A673 (cell line): ENCODE results near the gene SVOPL. TPM values are rescaled to one million over a fixed set of nuclear protein-coding genes. Genes with fewer than 3 reads are reported as not detected.

Experiments used
- BruUV-seq: library from RNA; stranded (reverse); fragments of 400-500 nt; replicated peaks from 2 replicates; lab custom pipeline; 2021; lab: Mats Ljungman, UMichigan
- CTCF ChIA-PET: fragments of 300-600 bp; sonication (Branson Sonifier 250); formaldehyde crosslinking; loops from one replicate; lab custom pipeline; 2022; ENCODE audit warnings: antibody characterized with exemption; lab: Charles Lee
- POLR2A ChIA-PET: fragments of 300-600 bp; sonication (Branson Sonifier 250); formaldehyde crosslinking; loops from one replicate; lab custom pipeline; 2022; ENCODE audit warnings: antibody characterized with exemption; ENCODE audit not compliant: low non-redundant PET; lab: Charles Lee
- DNase-seq: peaks from one replicate; pipeline ENCODE4 v3.0.0-alpha.2; 2015; ENCODE audit warnings: low spot score
- H3K27ac ChIP-seq: fragments of 200-600 bp; sonication (generic); 2 replicates; pipeline ENCODE4 v1.5.1; 2016; ENCODE audit warnings: mixed run types, low read depth, mild to moderate bottlenecking, mixed read lengths, antibody characterized with exemption, low read length; ENCODE audit not compliant: poor library complexity, severe bottlenecking
- H3K27me3 ChIP-seq: fragments of 200-600 bp; sonication (generic); replicated peaks from 2 replicates; pipeline ENCODE4 v1.6.1; 2017; ENCODE audit warnings: mixed run types, low read depth, mild to moderate bottlenecking, mixed read lengths, antibody characterized with exemption, low read length; ENCODE audit not compliant: insufficient read depth, poor library complexity
- H3K36me3 ChIP-seq: fragments of 200-600 bp; sonication (generic); 2 replicates; pipeline ENCODE4 v1.6.1; 2016; ENCODE audit warnings: mixed run types, mild to moderate bottlenecking, mixed read lengths, antibody characterized with exemption, low read length; ENCODE audit not compliant: insufficient read depth, poor library complexity, severe bottlenecking
- H3K4me1 ChIP-seq: fragments of 200-600 bp; sonication (generic); 2 replicates; pipeline ENCODE4 v1.6.1; 2017; ENCODE audit warnings: mixed run types, mild to moderate bottlenecking, mixed read lengths, antibody characterized with exemption, low read length; ENCODE audit not compliant: insufficient read depth, poor library complexity, severe bottlenecking
- H3K4me3 ChIP-seq: fragments of 200-600 bp; sonication (generic); 2 replicates; pipeline ENCODE4 v1.5.1; 2016; ENCODE audit warnings: low read depth, mixed run types, mild to moderate bottlenecking, mixed read lengths, low read length; ENCODE audit not compliant: poor library complexity, severe bottlenecking
- H3K9me3 ChIP-seq: fragments of 200-600 bp; sonication (generic); 2 replicates; pipeline ENCODE4 v1.6.1; 2016; ENCODE audit warnings: mixed run types, low read depth, mild to moderate bottlenecking, mixed read lengths, antibody characterized with exemption, low read length; ENCODE audit not compliant: poor library complexity, severe bottlenecking
- CTCF ChIP-seq: fragments of 300-800, 200-600 bp; sonication (generic); conservative IDR thresholded peaks from 2 replicates; pipeline ENCODE4 v1.5.1; 2017; ENCODE audit warnings: low read depth, mild to moderate bottlenecking, antibody characterized with exemption, low read length, moderate library complexity, mixed read lengths
- EZH2 ChIP-seq: fragments of 200-600 bp; sonication (generic); IDR thresholded peaks from 2 replicates; pipeline ENCODE4 v1.6.1; 2017; ENCODE audit warnings: borderline replicate concordance, low read depth, mild to moderate bottlenecking, mixed read lengths, antibody characterized with exemption, low read length; ENCODE audit not compliant: poor library complexity, severe bottlenecking
- intact Hi-C: fragments of 100-400 bp; cut with micrococcal nuclease; formaldehyde crosslinking; loops from one replicate; pipeline ENCODE4 v1.10.0; 2022; ENCODE audit not compliant: unreplicated experiment
- total RNA-seq: library from RNA; stranded (reverse); gene quantifications from 2 replicates; pipeline ENCODE4 v1.2.3, GENCODE V29; 2021

The SVOPL gene
- total RNA-seq, 1 experiment from 2014 or later: not detected

DNA sequence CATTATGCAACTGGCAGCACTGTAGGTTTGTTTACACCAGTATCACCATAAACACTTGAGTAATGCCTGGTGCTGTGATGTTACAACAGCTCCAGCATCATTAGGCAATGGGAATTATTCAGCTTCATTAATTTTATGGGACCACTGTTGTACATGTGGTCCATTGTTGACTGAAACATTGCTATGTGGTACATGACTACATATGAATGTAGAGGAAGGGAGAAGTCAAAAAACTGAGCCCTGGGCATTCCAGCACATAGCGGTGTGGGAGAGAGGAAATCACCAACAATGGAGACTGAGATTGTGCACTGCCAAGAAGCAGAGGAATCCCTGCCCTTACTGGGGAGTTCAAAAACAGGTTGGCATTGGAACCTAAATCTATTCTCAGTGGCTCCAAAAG lies 152.1 kb downstream of the SVOPL start:
- peak; percentile 5 for DNase-seq
- H3K4me1 ChIP-seq: no peaks in the 10 kb centered on the region
- no peak overlapping the region for H3K27ac ChIP-seq
- H3K9me3 ChIP-seq: no peaks in the 10 kb centered on the region
- BruUV-seq: no TSS peak
- intact Hi-C loops: no loop called here
- ChIA-PET POLR2A (no interaction called here), CTCF (no interaction called here)
- no peak overlapping the region for H3K4me3 ChIP-seq
- H3K36me3 ChIP-seq: peaks cover 12% of the 10 kb centered on the region
- H3K27me3 ChIP-seq: no peaks in the 10 kb centered on the region
- TF ChIP-seq CTCF: no peak
- TF ChIP-seq EZH2: no peak

- Histone ChIP-seq H3K4me1 (no peaks in the 10 kb centered on the region), H3K36me3 (no peaks in the 10 kb centered on the region), H3K27me3 (no peaks in the 10 kb centered on the region), H3K27ac (no peak overlapping the region), H3K4me3 (no peak overlapping the region), H3K9me3 (no peaks in the 10 kb centered on the region)
- intact Hi-C loops: no loop called here
- POLR2A ChIA-PET: no interaction called here
- TF ChIP-seq CTCF (no peak), EZH2 (no peak)
- CTCF ChIA-PET: no interaction called here
- DNase-seq: no peak
- no TSS peak for BruUV-seq
Measured at GRCh38 chr7:138546829-138547228, 154.3 kb downstream of the SVOPL start.

DNA sequence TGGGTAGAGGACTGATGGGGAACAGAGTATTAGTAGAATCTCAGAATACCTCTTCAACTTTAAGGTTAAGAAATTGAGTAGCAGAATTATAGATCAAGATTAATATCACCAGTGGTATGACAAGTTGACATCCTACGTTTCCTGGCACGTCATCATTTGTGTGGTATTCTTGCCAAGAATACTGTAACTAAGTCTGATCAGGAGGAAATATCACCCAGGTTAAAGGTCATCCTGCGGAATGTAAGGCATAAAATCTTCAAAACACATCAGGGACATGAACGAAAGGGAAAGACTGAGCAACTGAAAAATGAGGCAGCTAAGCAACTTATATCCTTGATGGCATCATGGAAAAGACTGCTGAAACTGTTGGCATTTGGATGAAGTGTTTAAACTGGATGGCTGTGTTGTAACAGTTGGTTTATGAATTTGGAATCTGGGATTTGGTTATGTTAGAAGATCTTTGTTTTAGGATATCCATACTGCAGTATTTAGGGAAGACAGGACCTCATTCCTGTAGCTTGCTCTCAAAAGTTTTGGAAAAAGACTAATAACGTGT lies 155.0 kb downstream of the SVOPL start:
- TF ChIP-seq EZH2: no peak
- TF ChIP-seq CTCF: no peak

More for the DNA sequence above, 155.0 kb downstream of the SVOPL start:
- BruUV-seq: no TSS peak
- H3K4me3 ChIP-seq: no peak overlapping the region
- no peak for DNase-seq
- H3K27me3 ChIP-seq: no peaks in the 10 kb centered on the region
- POLR2A ChIA-PET: no interaction called here
- H3K9me3 ChIP-seq: no peaks in the 10 kb centered on the region
- CTCF ChIA-PET: no interaction called here
- no peaks in the 10 kb centered on the region for H3K4me1 ChIP-seq
- intact Hi-C loops: no loop called here
- H3K27ac ChIP-seq: no peak overlapping the region
- no peaks in the 10 kb centered on the region for H3K36me3 ChIP-seq
